Stimulated activated naive CD8-positive, alpha-beta T cell treated with anti-CD3 and anti-CD28 coated beads, Interleukin-15, Interleukin-2, amounts not matched to agents 100 ng/mL and 50 ng/mL, for 24 hours (primary cell): ENCODE data around the gene PCYT2.
"Not testable (repeated sequence)": the region's sequence is repeated elsewhere in the genome, so short reads cannot be mapped to it uniquely, and the experiment has no call there.

Experiments
- H3K27ac Mint-ChIP-seq: one replicate; pipeline ENCODE4 v1.8.0; 2021; ENCODE audit warnings: mild to moderate bottlenecking, mixed read lengths
- H3K27me3 Mint-ChIP-seq: one replicate; pipeline ENCODE4 v1.8.0; 2021; ENCODE audit warnings: mixed read lengths
- H3K36me3 Mint-ChIP-seq: one replicate; pipeline ENCODE4 v1.8.0; 2021; ENCODE audit warnings: low read depth, mixed read lengths
- H3K4me1 Mint-ChIP-seq: one replicate; pipeline ENCODE4 v1.8.0; 2021; ENCODE audit warnings: low read depth, mixed read lengths
- H3K4me3 Mint-ChIP-seq: one replicate; pipeline ENCODE4 v1.8.0; 2021; ENCODE audit warnings: mild to moderate bottlenecking, mixed read lengths
- H3K9me3 Mint-ChIP-seq: one replicate; pipeline ENCODE4 v1.8.0; 2021; ENCODE audit warnings: mixed read lengths

PCYT2 gene

GRCh38 chr17:81911277-81911961 is at the start of gene PCYT2:
Gene PCYT2, minus strand, starts transcription at chr17:81911399. Its CDS starts 44 bp downstream, at chr17:81911355.
- no peak within 1 kb of the TSS for H3K27ac Mint-ChIP-seq
- H3K9me3 Mint-ChIP-seq = no peaks in the 10 kb centered on the region
- H3K36me3 Mint-ChIP-seq = peaks cover 22% of the 10 kb centered on the region

DNA sequence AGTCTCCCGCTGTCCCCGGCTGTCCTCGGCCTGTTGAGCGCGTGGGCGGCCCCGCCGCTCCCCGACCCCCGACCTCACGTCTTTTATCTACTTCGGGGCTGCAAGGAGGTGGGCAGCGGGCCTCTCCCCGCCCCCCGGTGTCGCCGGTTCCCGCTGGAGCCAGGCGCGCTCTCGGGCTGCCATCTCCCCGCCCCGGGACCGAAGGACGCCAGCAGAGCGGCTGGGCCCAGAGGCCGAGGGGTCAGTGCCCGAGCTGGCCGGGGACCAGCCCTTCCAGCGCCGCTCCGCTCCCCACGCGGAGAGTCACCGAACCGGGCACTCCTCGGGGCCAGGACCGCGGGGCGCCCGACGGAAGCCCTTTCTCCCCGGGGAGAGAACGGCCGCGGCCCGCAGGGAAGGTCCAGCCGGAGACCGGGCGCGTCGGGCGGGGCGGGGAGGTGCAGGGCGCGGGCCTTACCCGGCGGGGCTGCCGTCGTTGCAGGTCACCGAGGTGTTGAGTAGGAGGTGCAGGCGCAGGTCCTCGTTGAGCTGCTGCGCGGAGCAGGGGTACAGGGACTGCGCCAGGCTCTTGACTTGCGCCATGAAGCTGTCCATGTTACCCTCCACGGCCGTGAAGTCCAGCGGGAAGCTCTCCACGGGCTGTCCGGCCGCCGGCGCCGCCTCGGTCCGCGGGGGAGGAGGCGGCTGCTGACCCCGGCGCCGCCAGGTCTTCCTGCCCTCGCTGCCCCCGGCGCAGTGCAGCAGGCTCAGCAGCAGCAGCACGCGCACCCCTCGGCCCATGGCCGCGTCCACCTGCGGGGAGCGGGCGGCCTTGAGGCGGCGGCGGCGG is 49.1 kb upstream of the PCYT2 start:
- Mint-ChIP-seq H3K9me3 (no peaks in the 10 kb centered on the region), H3K4me1 (no peaks in the 10 kb centered on the region), H3K36me3 (no peaks in the 10 kb centered on the region), H3K27me3 (peaks cover 24% of the 10 kb centered on the region), H3K4me3 (no peak overlapping the region), H3K27ac (no peak overlapping the region)

More at GRCh38 chr17:81911277-81911961, at the start of gene PCYT2:
- Mint-ChIP-seq H3K4me1 (peaks cover 15% of the 10 kb centered on the region), H3K27me3 (no peaks in the 10 kb centered on the region), H3K4me3 (peak within 1 kb of the TSS; percentile 85)

DNA sequence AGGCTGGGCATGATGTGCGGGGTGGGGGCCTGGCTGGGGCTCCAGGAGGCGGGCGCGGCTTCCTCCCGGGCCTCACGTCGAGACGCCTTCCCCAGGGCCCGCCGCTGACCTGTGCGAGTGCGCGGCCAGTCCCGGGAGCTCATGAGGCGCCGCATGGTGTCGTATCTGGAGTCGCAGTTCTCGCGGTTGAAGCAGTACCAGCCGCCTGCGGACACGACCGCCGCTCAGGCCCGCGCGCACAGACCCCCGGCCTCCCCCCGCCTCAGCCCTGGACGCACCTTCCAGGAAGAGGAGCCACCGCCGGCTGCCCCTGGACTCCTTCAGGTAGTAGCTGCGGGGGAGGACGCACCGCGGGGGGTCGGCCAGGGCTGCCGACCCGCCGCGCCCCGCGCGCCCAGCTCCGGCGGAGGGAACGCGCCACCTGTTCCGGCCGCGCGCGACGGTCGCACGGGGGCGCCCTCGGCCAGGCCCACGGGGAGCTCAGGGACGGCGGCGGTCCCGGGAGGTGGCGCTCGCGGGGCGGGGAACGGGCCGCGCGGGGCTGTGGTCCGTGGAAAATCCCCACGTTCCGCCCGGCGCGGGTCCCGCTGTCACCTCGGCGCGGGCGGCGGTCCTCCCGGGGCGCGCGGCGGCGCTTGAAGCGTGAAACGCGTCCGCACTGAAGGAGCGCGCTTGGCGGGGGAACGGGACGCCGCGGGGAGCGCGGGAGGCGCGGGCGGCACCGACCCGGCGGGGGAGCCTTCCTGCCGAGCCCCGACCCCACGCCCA is 48.3 kb upstream of the PCYT2 start:
- H3K27ac Mint-ChIP-seq = no peak overlapping the region
- H3K36me3 Mint-ChIP-seq = no peaks in the 10 kb centered on the region
- no peaks in the 10 kb centered on the region for H3K4me1 Mint-ChIP-seq
- H3K9me3 Mint-ChIP-seq = no peaks in the 10 kb centered on the region
- H3K27me3 Mint-ChIP-seq = peaks cover 24% of the 10 kb centered on the region
- no peak overlapping the region for H3K4me3 Mint-ChIP-seq

DNA sequence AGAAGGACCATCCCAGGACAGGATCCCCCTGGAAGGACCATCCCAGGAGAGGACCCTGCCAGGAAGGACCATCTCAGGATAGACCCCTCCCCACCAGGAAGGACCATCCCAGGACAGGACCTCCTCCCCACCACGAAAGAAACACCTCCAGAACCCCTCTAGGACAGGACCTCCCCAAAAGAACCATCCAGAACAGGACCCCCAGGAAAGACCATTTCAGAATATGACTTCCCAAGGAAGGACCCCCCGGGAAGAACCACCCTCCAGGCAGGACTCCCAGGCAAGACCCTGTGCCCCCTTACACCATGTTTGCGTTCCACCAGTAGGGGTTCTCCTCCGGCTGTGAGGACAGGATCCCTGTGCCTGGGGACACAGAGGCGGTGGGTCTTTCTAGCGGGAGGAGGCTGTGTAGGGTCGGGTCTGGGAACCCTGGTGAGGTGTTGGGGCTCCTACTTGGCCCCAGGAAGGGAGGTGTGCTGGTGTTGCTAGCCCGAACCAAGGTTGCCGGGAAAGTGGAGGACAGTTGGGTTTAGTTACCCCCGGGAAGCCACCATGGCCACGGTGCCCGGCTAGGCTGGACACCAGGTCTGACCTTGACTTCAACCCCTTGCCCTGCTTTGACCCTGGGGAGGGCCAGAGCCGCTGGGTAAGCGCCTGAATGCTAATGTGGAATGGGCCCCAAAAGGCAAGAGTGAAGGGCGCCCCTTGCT is 47.6 kb upstream of the PCYT2 start:
- H3K27ac Mint-ChIP-seq = no peak overlapping the region

GRCh38 chr17:81957691-81958432 is 46.7 kb upstream of the PCYT2 start:
- Mint-ChIP-seq H3K27ac (no peak overlapping the region), H3K4me3 (no peak overlapping the region), H3K36me3 (no peaks in the 10 kb centered on the region), H3K27me3 (peaks cover 20% of the 10 kb centered on the region), H3K9me3 (no peaks in the 10 kb centered on the region), H3K4me1 (no peaks in the 10 kb centered on the region)

More for the DNA sequence above, 47.6 kb upstream of the PCYT2 start:
- no peaks in the 10 kb centered on the region for H3K4me1 Mint-ChIP-seq
- peak overlapping the region; percentile 26 for H3K4me3 Mint-ChIP-seq
- H3K27me3 Mint-ChIP-seq = peaks cover 24% of the 10 kb centered on the region
- H3K9me3 Mint-ChIP-seq = no peaks in the 10 kb centered on the region
- no peaks in the 10 kb centered on the region for H3K36me3 Mint-ChIP-seq

- Mint-ChIP-seq H3K27me3 (peaks cover 12% of the 10 kb centered on the region), H3K27ac (no peak overlapping the region), H3K4me3 (no peak overlapping the region), H3K36me3 (no peaks in the 10 kb centered on the region), H3K9me3 (no peaks in the 10 kb centered on the region), H3K4me1 (no peaks in the 10 kb centered on the region)
Observed at GRCh38 chr17:81956607-81957589, 45.7 kb upstream of the PCYT2 start.

DNA sequence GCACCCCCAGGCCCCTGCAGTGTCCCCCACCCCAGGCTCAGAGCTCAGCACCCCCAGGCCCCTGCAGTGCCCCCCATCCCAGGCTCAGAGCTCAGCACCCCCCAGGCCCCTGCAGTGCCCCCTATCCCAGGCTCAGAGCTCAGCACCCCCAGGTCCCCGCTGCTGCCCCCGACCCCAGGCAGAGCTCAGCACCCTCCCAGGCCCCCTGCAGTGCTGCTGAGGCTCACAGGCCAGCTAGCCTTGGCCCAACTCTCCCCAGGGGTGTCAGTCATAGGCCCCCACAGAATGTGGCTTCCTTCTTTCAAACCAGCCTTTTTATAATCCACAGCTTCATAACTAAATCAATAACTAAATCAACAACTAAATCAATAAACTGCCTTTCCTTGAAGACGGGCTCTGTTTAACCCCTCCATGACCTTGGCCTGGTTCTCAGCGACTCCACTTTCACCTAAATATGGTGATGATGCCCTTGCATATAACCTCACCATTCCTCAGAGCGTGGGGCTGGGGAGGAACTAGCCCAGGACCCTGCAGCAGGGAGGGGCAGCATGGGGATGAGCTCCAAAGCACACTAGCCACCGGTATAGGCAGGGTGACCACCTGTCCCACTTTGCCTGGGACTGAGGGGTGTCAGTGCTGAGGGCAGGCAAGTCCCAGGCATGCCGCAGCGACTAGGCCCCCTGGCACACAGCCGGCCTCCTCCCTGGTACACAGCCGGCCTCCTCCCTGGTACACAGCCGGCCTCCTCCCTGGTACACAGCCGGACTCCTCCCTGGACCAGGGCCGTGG is 44.8 kb upstream of the PCYT2 start:
- H3K27me3 Mint-ChIP-seq = peaks cover 12% of the 10 kb centered on the region
- no peaks in the 10 kb centered on the region for H3K4me1 Mint-ChIP-seq
- H3K36me3 Mint-ChIP-seq = no peaks in the 10 kb centered on the region
- no peak overlapping the region for H3K4me3 Mint-ChIP-seq
- no peaks in the 10 kb centered on the region for H3K9me3 Mint-ChIP-seq
- no peak overlapping the region for H3K27ac Mint-ChIP-seq

- Mint-ChIP-seq H3K4me1 (no peaks in the 10 kb centered on the region), H3K9me3 (no peaks in the 10 kb centered on the region), H3K4me3 (no peak overlapping the region), H3K36me3 (no peaks in the 10 kb centered on the region), H3K27me3 (peaks cover 12% of the 10 kb centered on the region), H3K27ac (peak overlapping the region; percentile 52)
Observed at GRCh38 chr17:81955058-81955681, 44.0 kb upstream of the PCYT2 start.

GRCh38 chr17:81954131-81955057 is 43.2 kb upstream of the PCYT2 start:
- peaks cover 12% of the 10 kb centered on the region for H3K27me3 Mint-ChIP-seq
- no peaks in the 10 kb centered on the region for H3K36me3 Mint-ChIP-seq
- no peaks in the 10 kb centered on the region for H3K4me1 Mint-ChIP-seq
- peak overlapping the region; percentile 52 for H3K27ac Mint-ChIP-seq
- no peaks in the 10 kb centered on the region for H3K9me3 Mint-ChIP-seq
- H3K4me3 Mint-ChIP-seq = no peak overlapping the region

DNA sequence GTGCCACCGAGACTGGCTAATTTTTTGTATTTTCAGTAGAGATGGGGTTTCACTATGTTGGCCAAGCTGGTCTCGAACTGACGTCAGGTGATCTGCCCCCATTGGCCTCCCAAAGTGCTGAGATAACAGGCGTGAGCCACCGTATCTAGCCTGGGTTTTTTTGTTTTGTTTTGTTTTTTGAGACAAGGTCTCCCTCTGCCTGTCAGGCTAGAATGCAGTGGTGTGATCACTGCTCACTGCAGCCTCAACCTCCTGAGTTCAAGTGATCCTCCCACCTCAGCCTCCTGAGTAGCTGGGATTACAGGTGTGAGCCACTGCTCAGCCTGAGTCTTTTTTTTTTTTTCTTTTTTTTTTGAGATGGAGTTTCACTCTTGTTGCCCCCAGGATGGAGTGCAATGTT is 42.2 kb upstream of the PCYT2 start:
- H3K27me3 Mint-ChIP-seq, H3K4me3 Mint-ChIP-seq, H3K9me3 Mint-ChIP-seq, H3K36me3 Mint-ChIP-seq, H3K27ac Mint-ChIP-seq, H3K4me1 Mint-ChIP-seq: not testable (repeated sequence)

- Mint-ChIP-seq H3K27ac (no peak overlapping the region), H3K27me3 (peaks cover under 1% of the 10 kb centered on the region), H3K4me1 (no peaks in the 10 kb centered on the region), H3K9me3 (no peaks in the 10 kb centered on the region), H3K36me3 (no peaks in the 10 kb centered on the region), H3K4me3 (no peak overlapping the region)
Observed at GRCh38 chr17:81952792-81953228, 41.6 kb upstream of the PCYT2 start.
